ENCODE data around the gene GSX2. TPM values are rescaled to one million over a fixed set of nuclear protein-coding genes. Genes with fewer than 3 reads are reported as not detected.

GSX2 gene
- total RNA-seq, 1 experiment from 2014 or later, result not detected

DNA sequence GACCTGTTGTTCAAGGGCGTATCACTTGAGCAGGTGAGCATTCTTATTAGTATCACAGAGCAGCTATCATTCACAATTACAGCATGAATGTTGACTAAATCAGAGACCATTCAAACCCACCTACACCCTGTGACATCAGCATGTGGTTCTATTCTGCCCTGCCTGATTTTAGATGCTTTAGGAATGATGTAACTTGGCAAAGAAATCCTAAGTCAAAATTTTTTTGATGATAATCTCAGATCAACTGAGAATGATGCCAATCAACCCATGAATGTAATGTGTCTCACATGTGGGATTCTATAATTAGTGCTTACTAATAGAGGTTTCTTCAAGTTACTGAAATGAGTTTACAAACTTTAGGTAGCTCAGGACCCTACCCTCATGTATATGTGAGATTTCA lies 22.2 kb upstream of the GSX2 start:
- no peak for DNase-seq (ENCODE audit: low spot score)

DNA sequence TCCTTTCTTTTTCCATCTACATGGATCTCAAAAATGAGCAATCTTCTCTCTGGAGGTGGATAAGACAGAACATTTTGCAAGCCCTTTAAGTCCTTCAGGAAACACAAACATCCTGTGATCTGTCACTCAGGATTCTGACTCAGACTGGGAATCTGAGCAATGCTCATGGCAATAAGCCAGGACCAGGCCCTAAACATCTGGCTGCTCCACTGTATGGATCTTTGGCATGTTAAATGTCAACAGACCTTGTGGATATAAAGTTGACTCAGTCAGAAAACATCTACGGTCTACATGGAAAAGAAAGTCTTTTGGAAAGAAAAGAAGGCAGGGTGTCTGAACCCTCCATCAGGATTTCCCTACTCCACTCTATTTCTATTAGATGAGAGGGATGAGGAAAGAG lies 17.8 kb upstream of the GSX2 start:
- peak; percentile 95 for DNase-seq (ENCODE audit: low spot score)

- DNase-seq (ENCODE audit: low spot score), result no peak
Observed at GRCh38 chr4:54085284-54085683, 14.7 kb upstream of the GSX2 start.

DNA sequence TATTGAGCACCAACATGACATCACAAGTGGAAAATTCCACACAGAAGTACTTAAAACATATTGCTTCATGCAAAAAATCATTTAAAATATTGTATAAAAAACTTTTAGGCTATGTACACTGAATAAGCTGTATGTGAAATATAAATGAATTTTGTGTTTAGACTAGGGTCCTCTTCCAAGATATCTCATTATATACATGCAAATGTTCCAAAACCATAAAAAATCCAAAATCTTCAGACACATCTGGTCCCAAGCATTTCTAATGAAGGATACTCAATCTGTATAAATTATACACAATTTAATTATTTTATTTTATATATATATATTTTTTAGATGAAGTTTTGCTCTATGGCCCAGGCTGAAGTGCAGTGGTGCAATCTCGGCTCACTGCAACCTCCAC lies 10.1 kb upstream of the GSX2 start:
- no peak for DNase-seq (ENCODE audit: low spot score)

- no peak for DNase-seq (ENCODE audit: low spot score)
Observed at GRCh38 chr4:54090404-54090803, 9.6 kb upstream of the GSX2 start.

DNA sequence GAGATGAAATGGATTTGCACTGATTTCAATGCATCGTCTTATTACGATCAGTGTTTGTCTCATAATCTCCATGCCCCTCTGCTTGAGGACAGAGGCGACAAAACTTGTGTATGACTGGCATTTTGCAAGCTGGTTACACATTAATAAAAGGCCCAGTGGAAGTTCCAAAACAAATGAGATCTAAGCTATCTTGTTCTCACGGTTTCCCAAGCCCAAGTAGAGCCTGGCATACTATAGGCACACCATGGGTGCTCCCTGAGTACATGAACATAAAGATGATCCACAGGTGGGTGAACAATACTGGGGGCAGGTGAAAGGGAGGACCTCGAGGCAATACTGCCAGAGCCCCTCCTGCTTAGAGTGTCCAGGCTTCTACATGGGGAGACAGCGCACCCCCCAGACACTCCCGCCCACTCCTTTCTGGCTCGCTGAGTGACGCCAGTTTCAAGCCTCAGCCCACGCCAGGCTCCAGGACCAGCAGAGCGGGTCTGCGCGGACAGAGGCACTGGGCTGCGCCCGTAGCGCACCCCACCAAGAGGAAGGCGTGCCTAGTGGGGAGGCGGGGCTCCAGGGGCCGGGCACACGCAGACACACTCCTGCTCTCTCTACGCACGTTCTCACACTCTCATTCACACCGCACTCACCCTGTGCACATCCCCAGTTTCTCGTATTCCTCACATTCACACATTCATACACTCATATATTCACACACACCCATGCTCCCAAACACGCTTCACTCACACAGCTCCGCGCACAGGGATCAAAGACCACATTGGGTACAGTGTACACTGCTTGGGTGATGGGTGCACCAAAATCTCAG lies 8.9 kb upstream of the GSX2 start:
- no peak for DNase-seq (ENCODE audit: low spot score)

DNA sequence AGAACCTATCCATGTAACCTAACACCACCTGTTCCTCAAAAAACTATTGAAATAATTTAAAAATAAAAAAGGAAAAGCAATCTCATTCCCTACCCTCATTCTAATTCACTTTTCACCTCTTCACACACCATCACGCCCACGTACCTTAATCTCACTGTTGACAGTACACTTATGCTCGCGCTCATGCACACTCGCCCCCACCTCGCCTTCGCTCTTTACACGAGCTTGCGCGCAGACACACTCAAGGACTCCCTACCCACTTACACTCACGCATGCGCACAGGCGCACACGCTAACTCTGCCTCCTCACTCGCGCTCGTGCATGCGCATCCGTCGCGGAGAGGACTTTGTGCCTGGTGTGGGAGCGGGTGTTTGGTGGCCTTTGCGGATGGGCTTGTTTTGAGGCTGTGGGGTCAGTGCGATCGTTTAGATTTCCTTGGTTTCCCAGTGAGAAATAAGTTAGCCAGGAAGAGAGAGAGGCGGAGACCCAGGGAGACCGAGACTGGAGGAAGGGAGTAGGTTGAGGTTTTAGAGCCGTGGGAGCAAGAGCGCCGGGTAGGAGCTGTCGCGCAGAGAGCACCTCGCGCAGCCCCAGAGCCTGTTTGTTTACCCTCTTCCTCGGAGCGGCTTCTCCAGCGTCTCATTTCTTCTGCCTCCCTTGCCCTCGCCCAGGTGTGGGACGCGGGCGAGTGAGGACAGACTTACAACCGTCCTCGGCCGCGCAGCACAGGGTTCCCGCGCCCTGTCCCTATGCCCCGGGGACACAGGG lies 8.1 kb upstream of the GSX2 start:
- peak; percentile 18 for DNase-seq (ENCODE audit: low spot score)

DNA sequence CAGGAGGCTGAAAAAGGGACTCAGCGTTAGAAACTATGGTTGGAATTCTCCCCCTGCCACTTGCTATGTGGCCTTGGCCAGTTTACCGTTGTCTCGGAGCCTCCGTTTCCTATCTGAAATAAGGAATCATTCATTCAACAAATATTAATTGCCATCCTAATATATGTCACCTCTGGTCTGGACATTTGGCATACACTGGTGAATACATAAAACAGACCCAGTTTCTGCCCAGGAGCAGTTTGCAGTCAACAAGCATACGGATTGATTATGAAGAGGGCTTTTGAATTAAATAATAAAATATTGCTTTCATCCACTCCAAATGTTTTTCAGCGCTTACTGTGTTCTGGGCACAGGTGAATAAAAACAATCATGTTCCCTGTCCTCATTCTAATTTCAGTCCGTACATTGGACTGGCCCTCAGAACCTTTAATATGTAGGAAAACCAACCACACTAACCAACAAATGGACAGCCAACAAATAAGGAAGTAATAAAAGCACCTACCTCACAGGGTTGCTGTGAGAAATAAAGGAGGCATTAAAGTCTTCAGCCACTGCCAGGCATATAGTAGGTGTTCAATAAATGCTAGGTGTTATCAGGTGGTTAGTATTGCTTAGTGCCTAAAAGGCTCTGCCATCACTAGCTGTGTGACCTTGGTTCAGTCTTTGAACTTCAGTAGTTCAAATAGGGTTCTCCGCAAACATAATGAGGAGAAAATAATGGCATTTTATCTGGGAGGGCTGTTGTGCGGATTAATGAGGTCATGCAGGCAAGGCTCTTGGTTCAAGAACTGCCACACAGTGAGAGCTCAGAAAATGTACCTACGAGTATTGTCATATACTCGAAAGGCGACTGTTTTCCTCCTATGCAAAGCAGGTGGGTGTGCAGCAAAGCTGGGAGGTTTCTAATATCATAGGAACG lies 7.3 kb upstream of the GSX2 start:
- no peak for DNase-seq (ENCODE audit: low spot score)

DNA sequence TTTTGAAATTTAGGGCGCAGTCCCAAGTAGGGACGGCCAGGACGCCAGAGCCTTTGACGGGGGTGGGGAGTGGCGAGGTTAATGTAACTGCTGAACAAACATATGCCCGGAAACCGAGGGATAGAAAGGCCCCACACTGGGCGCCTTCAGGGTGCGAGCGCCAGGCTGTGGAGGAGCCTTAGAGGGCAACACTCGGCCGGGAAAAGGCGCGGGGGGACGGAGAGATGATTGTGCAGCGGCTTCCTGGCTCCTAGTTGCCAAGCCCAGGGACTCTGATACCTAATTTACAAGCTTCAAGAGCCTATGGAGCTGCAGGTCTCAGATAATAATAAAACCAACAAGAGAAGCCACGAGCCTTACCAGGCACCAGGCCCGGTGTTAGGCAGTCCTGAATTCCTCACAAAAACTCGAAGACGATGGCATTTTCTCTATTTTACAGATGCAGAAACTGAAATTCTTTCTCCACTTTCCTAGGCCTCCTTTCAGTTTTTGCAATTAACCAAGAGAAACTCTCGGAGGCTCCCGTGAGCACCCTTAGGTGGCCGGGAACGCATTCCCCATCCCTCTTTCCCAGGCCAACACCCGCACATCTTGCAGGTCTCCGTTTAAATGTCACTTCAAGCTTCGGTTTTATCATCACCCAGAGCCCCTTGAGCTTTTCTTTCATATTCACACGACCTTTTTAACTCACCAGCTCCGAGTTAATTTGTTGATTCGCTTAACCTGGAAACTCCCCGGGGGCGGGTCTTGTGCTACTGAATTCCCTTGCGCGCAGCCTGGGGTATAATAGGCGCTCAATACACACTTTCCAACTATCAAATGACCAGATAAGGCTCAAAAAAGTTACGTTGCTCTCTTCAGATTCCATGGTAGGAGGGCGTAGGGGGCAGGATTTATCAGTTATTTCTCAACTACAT lies 6.4 kb upstream of the GSX2 start:
- no peak for DNase-seq (ENCODE audit: low spot score)

DNA sequence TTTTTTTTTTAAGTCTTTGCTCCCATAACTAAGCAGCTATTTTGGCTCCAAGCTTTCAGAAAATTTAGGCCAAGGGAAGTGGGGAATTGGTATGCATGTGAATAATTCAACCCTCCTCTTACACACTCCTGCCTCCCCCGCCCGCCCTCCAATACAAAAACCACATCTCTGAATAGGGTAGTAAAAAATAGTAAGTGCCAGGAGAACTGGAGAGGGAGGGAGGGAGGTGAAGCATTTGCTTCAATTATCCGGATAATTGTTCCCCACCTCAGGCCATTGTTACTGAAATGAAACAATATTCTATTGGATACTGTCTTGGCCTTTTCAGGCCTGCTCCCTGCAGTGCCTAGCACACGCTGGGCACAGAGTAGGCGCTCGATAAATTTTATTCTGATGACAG lies 5.5 kb upstream of the GSX2 start:
- DNase-seq (ENCODE audit: low spot score), result no peak

DNA sequence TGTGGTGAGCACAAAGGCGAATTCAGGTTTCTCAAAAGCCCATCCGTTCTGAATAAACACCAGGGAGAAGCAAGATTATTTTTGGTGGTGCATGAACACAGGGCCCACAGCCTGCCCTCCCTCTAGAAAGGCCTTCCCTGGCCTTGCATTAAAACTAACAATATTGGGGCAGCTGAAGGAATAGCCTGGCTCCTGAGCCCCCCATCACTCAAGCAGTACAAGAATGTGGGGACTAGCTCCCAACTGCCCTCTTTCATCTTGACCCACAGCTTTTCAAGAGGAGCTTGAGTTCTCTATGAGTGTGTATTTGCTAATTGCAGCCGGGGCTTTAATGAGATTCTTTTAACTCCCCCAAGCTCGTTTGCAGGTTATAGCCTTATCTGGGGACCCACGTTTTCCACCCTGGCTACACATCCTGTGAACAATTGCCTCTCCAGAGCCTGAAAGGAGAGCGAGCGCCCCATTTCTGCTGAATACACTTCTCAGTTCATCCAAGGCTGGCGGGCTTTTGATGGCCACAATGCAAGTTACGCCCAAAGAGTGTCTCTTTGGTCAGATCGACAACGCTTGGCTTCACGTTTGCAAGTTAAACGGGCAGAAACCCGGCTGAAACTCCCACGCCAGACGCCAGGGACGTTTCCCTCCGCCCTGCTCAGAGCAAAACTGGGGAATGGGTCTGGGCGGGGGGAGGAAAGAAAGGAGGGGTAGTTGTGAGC lies 4.7 kb upstream of the GSX2 start:
- no peak for DNase-seq (ENCODE audit: low spot score)

GRCh38 chr4:54096295-54096962 lies 3.5 kb upstream of the GSX2 start:
- DNase-seq (ENCODE audit: low spot score), result no peak

DNA sequence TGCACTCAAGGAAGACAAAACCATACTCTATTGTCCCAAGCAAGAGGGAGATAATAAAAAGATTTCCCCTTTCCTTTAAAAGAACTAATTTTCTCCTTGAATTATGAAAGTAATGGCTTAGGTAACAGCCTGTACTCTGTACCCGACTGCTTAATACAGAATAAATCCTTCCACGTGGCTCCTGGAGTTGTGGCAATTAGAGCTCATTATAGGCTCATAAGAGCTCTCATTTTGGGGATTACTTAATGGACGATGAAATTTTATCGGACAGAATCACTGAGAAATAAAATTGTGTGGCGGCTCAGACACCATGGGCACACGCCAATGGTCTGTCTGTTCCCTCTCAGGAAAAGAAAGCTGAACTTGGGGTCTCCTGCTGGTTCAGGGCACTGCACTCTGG lies 2.8 kb upstream of the GSX2 start:
- no peak for DNase-seq (ENCODE audit: low spot score)

DNA sequence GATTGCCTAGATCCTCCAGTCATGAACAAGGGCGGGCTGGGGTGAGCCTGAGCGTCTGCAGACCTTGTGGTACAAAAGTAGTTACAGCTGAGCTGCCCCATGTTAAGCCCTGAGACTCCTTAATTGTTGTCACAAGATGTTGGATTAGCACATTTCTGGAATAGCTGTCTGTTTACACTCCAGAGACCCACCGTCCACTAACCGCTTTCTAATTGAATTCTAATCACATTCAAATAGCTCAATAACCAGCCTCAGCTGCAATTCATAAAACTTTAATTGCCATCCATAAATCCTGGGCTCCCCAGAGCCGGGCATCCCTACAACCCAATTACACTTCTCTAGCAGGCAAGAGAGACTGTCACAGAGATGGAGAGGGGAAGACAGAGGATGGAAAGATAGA lies 1.6 kb upstream of the GSX2 start:
- no peak for DNase-seq (ENCODE audit: low spot score)

DNA sequence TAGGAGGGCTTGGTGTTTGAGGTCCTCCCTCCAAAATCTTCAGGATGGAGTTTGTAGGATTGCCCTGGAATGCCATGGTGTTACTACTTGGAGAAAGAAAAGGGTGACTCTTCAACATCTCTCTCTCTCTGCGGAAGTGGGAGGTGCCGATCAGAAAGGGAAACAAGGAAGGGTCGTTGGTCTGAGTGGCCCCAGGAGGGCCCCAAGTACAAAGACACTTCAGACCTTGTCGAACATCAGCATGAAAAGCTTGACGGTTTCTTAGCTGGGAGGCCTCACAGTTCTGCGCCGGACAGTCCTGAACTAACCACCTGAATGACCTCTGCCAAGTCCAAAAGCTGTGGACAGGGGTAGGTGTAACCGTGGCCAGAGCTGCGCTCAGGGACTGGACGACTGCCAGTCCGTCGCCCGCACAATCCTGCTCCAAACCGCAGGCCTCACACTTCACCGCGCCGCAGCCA lies 646 bp upstream of the GSX2 start:
- no peak for DNase-seq (ENCODE audit: low spot score)

GRCh38 chr4:54100595-54101189 lies 729 bp downstream of the GSX2 start:
- no peak for DNase-seq (ENCODE audit: low spot score)

GRCh38 chr4:54101190-54102041 lies 1.5 kb downstream of the GSX2 start:
- DNase-seq (ENCODE audit: low spot score), result no peak

DNA sequence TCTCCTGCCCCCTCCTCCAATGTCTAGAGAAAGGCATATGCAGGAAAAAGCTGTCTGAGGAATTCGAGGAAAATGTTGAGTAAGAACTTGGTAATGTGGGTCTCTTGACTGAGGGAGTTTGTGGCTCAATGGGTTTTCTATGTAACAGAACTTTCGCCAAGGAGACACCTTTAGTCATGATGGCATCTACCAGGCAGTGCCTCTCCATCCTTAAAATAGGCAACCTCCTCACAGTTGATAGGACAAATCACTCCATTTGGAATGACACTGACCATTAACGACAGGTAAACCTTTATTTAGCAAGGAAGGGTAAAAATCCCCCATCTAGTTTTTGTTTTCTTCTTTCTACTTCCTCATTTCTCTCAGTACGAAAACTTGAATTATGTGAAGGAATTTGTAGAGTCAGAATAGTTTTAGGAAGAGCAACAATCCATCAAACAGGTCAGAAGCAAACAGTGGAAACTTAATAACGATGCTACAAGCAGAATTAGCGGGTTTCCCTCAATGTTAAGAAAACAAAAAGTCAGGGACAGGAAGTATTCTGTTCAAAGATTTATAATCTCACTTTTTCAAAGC lies 2.7 kb downstream of the GSX2 start:
- DNase-seq (ENCODE audit: low spot score), result no peak
